Activated B cell treated with CpG ODN at 0.5 μM for 24 hours (primary cell): ENCODE measurements around the gene FIBCD1. TPM values are rescaled to one million over a fixed set of nuclear protein-coding genes. Genes with fewer than 3 reads are reported as not detected.

Source experiments
- ATAC-seq: fragments of 200-7000 bp; cut with Tn5 transposase; one replicate; pipeline ENCODE4 v1.10.0; 2021; ENCODE audit warnings: low read depth, mild to moderate bottlenecking, moderate library complexity
- CTCF ChIA-PET: fragments of 350-600 bp; sonication (Branson Sonifier 250); formaldehyde crosslinking; loops from one replicate; lab custom pipeline; 2021; ENCODE audit warnings: antibody characterized with exemption; lab: Charles Lee
- POLR2A ChIA-PET: fragments of 350-600 bp; sonication (Branson Sonifier 250); formaldehyde crosslinking; loops from one replicate; lab custom pipeline; 2021; ENCODE audit warnings: antibody characterized with exemption; lab: Charles Lee
- DNase-seq: peaks from one replicate; pipeline ENCODE4 v3.0.0; 2022
- H3K27ac Mint-ChIP-seq: one replicate; pipeline ENCODE4 v1.8.0; 2020; ENCODE audit warnings: mixed read lengths
- H3K27me3 Mint-ChIP-seq: one replicate; pipeline ENCODE4 v1.8.0; 2021; ENCODE audit warnings: mixed read lengths
- H3K36me3 Mint-ChIP-seq: one replicate; pipeline ENCODE4 v1.8.0; 2021; ENCODE audit warnings: low read depth, mixed read lengths
- H3K4me1 Mint-ChIP-seq: one replicate; pipeline ENCODE4 v1.8.0; 2021; ENCODE audit warnings: mixed read lengths
- H3K4me3 Mint-ChIP-seq: one replicate; pipeline ENCODE4 v1.8.0; 2020; ENCODE audit warnings: mild to moderate bottlenecking, mixed read lengths
- H3K9me3 Mint-ChIP-seq: one replicate; pipeline ENCODE4 v1.8.0; 2020; ENCODE audit warnings: mixed read lengths
- intact Hi-C: fragments of 100-400 bp; cut with micrococcal nuclease; formaldehyde crosslinking; loops from one replicate; pipeline ENCODE4 v1.15.1; 2024
- total RNA-seq: library from RNA; stranded (reverse); gene quantifications from 2 replicates; pipeline ENCODE4 v1.2.3, GENCODE V29; 2022
- TF ChIP-seq, protein P1 (sequence below): fragments of 200-600 bp; IDR thresholded peaks from one replicate; pipeline ENCODE4 v1.8.0; 2022; ENCODE audit warnings: antibody characterized with exemption, mild to moderate bottlenecking

The FIBCD1 gene
- total RNA-seq, 1 donor from 2014 or later: not detected

DNA sequence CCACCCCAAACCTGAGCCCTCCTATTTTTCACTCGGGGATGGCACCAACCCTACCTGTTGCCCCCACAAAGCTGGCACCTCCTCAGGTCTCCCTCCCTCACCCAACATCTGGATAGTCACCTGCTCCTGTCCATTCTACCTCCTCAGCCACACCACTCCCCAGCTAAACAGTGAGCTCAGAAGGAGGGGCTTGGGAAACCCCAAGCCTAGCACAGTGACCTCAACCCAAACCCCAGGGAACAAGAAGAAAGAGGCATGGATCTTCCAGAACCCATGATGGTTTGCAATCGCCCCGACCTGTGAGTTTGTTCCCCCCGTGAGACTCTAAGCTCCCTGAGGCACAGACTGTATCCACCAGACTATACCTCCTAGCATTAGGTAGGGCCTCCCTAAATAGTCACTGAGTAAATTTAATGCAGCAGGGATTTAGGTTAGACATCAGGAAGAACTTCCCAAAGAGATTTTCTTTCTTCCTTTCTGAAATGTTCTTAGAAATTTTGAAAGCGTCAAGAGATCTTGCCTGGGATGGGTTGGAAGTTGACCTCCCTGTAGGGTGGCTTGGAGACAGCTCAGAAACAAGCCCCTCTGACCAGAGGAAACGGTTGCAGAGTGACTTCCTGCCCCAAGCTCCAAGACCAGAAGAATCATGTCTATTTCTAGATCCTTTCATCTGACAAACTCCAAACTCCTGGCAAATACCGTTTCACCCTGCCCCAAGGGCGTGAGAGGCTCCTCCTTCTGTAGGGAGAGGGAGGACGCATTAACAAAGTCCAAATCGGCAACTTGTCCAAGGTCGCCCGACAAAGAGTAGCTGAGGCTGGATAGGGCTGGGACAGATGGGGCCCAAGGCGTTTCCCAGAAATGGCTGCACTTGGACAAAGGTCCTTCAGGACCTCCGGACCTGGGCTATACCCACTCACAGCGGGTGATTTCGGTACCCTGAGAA lies 4.1 kb downstream of the FIBCD1 start:
- intact Hi-C loops: no loop called here
- TF ChIP-seq, protein P1, sequence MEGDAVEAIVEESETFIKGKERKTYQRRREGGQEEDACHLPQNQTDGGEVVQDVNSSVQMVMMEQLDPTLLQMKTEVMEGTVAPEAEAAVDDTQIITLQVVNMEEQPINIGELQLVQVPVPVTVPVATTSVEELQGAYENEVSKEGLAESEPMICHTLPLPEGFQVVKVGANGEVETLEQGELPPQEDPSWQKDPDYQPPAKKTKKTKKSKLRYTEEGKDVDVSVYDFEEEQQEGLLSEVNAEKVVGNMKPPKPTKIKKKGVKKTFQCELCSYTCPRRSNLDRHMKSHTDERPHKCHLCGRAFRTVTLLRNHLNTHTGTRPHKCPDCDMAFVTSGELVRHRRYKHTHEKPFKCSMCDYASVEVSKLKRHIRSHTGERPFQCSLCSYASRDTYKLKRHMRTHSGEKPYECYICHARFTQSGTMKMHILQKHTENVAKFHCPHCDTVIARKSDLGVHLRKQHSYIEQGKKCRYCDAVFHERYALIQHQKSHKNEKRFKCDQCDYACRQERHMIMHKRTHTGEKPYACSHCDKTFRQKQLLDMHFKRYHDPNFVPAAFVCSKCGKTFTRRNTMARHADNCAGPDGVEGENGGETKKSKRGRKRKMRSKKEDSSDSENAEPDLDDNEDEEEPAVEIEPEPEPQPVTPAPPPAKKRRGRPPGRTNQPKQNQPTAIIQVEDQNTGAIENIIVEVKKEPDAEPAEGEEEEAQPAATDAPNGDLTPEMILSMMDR: no peak
- H3K9me3 Mint-ChIP-seq: no peaks in the 10 kb centered on the region
- no peak overlapping the region for H3K27ac Mint-ChIP-seq
- H3K36me3 Mint-ChIP-seq: no peaks in the 10 kb centered on the region
- DNase-seq: no peak
- H3K4me1 Mint-ChIP-seq: peaks cover 21% of the 10 kb centered on the region
- ChIA-PET POLR2A (no interaction called here), CTCF (no interaction called here)
- no peak for ATAC-seq
- no peak overlapping the region for H3K4me3 Mint-ChIP-seq
- peaks cover 52% of the 10 kb centered on the region for H3K27me3 Mint-ChIP-seq

DNA sequence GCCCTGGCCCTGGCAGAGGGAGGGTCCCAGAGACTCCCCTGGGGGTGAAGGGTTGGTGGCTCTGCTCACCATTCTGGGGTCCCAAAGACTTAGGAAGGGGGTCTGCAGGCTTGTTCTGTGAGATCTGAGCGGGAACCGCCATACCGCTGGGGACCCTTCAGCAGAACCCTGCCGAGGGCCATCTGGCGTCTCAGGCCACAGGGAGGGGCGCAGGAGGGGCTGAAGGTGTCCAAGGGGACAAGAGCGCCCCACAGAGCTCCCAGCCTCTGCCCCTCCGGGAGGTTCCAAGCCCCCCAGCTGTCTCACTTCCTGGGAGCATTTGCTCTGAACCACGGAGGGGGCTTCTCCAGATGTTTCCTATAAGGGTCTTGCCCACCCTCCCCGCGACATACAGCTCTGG lies 4.8 kb downstream of the FIBCD1 start:
- Mint-ChIP-seq H3K27ac (no peak overlapping the region), H3K4me1 (peaks cover 21% of the 10 kb centered on the region), H3K27me3 (peaks cover 55% of the 10 kb centered on the region), H3K4me3 (no peak overlapping the region), H3K36me3 (no peaks in the 10 kb centered on the region), H3K9me3 (no peaks in the 10 kb centered on the region)
- ChIA-PET CTCF (interaction anchor here (1.2 kb wide), 1 partner anchor 112 kb away, joined by 3 read pairs; no protein-coding TSS in a partner anchor), POLR2A (no interaction called here)
- TF ChIP-seq, protein P1: no peak
- DNase-seq (no peak), ATAC-seq (no peak)
- intact Hi-C loops: no loop called here

DNA sequence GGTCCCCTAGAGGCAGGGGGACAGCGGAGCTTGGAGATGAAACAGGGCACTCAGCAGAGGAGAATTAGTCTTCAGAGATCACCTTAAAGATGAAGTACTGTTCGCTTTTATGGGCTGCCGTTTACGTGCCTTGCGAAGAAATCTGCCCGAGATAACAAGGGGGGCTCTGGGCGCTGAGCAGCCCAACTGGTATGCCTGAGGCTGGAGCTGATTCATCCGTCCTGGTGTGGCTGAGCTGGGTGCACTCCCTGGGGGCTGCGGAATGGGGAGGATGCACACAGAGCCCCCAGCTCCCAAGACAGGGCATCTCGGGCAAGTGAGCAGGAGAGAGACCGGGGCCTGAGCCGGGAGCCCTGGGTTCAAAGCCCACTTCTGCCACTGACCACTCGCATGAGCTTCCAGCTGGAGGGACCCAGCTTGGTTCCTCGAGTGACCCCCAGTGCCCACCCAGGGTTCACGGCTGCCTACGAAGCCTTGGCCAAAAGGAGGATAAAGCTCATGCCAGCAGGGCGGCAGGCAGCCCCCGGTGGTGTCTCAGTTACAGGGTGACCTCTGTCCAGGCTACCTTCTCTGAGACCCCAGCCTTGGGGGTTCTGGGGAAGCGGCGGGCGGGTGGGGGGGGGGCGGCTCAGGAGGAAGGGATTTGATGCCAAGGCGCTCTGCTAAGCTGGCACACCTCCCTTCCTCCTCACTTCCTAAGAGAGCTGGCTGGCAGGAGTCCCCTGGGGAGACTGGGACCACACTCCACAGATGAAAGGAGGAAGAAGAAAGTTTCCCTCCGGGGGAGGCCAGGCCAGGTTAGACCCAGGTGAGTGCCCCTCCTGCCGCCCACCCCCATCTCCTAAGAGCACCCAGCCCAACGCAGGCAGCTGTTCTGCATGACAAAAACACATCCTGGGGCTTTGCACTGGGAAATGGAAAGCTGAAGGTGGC lies 5.7 kb downstream of the FIBCD1 start:
- TF ChIP-seq, protein P1: no peak
- intact Hi-C loops: no loop called here
- no peak overlapping the region for H3K27ac Mint-ChIP-seq

DNA sequence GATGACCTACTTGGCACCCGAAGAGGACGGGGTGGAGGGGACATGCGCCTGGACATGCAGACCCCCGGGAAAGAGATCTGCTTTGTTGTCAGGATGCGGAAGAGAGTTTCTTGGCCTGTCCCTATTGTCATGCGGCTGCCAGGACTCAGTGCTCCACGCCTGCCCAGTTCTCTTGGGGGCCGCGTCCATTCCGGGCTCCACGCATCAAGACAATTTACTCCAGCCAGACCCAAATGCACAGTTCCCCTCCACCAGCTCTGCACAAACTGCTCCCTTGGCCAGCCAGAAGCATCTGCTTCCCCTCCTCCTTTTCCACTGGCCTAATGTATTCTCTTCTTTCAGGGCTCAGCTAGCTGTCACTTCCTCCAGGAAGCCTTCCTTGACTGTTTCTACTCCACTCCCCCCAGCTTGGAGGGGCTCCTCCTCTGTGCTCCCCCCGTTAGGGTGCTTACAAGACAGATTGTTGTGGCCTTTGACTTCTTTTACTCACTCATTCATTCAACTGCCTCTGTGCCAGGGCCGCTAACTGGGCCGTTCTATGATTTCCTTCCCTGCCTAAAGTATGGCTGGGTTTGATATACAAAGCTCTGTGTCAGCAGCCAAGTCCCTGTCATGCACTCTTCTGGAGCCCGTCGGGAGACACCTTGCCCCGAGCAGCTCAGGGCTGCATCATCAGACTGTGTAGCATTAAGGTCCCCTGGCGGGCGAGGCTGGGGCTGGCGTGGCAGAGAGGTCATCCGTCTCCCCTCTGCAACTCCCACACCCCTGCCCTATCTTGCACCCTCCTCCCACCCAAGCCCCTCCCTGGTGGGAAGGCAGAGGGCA lies 6.6 kb downstream of the FIBCD1 start:
- TF ChIP-seq, protein P1: no peak
- DNase-seq: no peak
- CTCF ChIA-PET: no interaction called here
- intact Hi-C loops: no loop called here
- no peak overlapping the region for H3K27ac Mint-ChIP-seq
- H3K27me3 Mint-ChIP-seq: peaks cover 53% of the 10 kb centered on the region
- H3K36me3 Mint-ChIP-seq: no peaks in the 10 kb centered on the region
- POLR2A ChIA-PET: no interaction called here
- H3K4me3 Mint-ChIP-seq: no peak overlapping the region
- no peak for ATAC-seq
- H3K4me1 Mint-ChIP-seq: peaks cover 21% of the 10 kb centered on the region
- H3K9me3 Mint-ChIP-seq: no peaks in the 10 kb centered on the region

More for the DNA sequence above, 5.7 kb downstream of the FIBCD1 start:
- Mint-ChIP-seq H3K4me1 (peaks cover 19% of the 10 kb centered on the region), H3K4me3 (no peak overlapping the region), H3K9me3 (no peaks in the 10 kb centered on the region), H3K36me3 (no peaks in the 10 kb centered on the region), H3K27me3 (peaks cover 52% of the 10 kb centered on the region)
- CTCF ChIA-PET: interaction anchor here (1.2 kb wide), 1 partner anchor 113 kb away, joined by 3 read pairs; no protein-coding TSS in a partner anchor
- ATAC-seq: no peak
- POLR2A ChIA-PET: no interaction called here
- no peak for DNase-seq
